ENCODE data around the gene MRPL34.

GRCh38 chr19:17306285-17306714, 628 bp downstream of the MRPL34 start:
- no peak for TF ChIP-seq POLR2AphosphoS5 (IDR thresholded peaks at IDR 0.05; ENCODE audit: low read depth)
- TF ChIP-seq CTCF (IDR thresholded peaks at IDR 0.05; ENCODE audit: insufficient read depth, low read length), result no peak
- TF ChIP-seq GABPA (IDR thresholded peaks at IDR 0.05; ENCODE audit: low read depth), result no peak
- TF ChIP-seq REST (IDR thresholded peaks at IDR 0.05; ENCODE audit: insufficient replicate concordance, low read depth), result no peak
